ENCODE measurements around the gene MRGPRX3.

- TF ChIP-seq, protein P1, sequence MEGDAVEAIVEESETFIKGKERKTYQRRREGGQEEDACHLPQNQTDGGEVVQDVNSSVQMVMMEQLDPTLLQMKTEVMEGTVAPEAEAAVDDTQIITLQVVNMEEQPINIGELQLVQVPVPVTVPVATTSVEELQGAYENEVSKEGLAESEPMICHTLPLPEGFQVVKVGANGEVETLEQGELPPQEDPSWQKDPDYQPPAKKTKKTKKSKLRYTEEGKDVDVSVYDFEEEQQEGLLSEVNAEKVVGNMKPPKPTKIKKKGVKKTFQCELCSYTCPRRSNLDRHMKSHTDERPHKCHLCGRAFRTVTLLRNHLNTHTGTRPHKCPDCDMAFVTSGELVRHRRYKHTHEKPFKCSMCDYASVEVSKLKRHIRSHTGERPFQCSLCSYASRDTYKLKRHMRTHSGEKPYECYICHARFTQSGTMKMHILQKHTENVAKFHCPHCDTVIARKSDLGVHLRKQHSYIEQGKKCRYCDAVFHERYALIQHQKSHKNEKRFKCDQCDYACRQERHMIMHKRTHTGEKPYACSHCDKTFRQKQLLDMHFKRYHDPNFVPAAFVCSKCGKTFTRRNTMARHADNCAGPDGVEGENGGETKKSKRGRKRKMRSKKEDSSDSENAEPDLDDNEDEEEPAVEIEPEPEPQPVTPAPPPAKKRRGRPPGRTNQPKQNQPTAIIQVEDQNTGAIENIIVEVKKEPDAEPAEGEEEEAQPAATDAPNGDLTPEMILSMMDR (IDR thresholded peaks at IDR 0.05; ENCODE audit: insufficient read depth, low read depth, low read length): no peak
- no peak for TF ChIP-seq EZH2 (IDR thresholded peaks at IDR 0.05; ENCODE audit: insufficient read depth, low read length)
Measured at GRCh38 chr11:18111005-18111404, 21.4 kb upstream of the MRGPRX3 start.

Data from astrocyte (in vitro differentiated cells and primary cell).